GM10847 (cell line): ENCODE results near the gene STK40.

Experiments used
- POLR2A ChIP-seq: IDR thresholded peaks from 2 replicates; pipeline ENCODE4 v1.6.1; 2011; ENCODE audit not compliant: insufficient read length; ENCODE audit errors: extremely low read depth

The STK40 gene

GRCh38 chr1:36346741-36347370, 38.9 kb downstream of the STK40 start:
- no peak for TF ChIP-seq POLR2A

- no peak for TF ChIP-seq POLR2A
These were observed 40.4 kb downstream of the STK40 start for GRCh38 chr1:36345353-36345752.

DNA sequence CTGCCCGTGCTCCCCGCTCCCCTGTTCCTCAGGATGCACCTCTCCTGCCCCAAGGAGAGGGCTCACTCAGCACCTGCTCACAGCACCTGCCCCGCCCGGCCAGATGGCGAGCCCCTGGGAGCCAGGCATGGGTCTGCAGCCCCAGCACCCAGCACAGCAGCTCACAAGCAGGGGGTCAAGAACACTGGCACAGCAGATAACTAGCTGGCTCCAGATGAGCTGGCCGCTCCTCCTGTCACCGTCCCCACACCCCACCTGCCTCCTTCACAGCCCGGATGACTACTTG, 41.4 kb downstream of the STK40 start:
- TF ChIP-seq POLR2A = no peak

- no peak for TF ChIP-seq POLR2A
These were observed 41.9 kb downstream of the STK40 start for GRCh38 chr1:36343651-36344394.

GRCh38 chr1:36342426-36343185, 43.1 kb downstream of the STK40 start:
- TF ChIP-seq POLR2A = no peak

- no peak for TF ChIP-seq POLR2A
These were observed 44.0 kb downstream of the STK40 start for GRCh38 chr1:36341626-36342320.

- TF ChIP-seq POLR2A = no peak
These were observed 46.1 kb downstream of the STK40 start for GRCh38 chr1:36339615-36340014.

- TF ChIP-seq POLR2A = no peak
These were observed 46.5 kb downstream of the STK40 start for GRCh38 chr1:36339215-36339614.

- no peak for TF ChIP-seq POLR2A
These were observed 47.9 kb downstream of the STK40 start for GRCh38 chr1:36337830-36338229.

- TF ChIP-seq POLR2A = no peak
These were observed 54.8 kb downstream of the STK40 start for GRCh38 chr1:36330940-36331339.

GRCh38 chr1:36329817-36330216, 55.9 kb downstream of the STK40 start:
- no peak for TF ChIP-seq POLR2A

DNA sequence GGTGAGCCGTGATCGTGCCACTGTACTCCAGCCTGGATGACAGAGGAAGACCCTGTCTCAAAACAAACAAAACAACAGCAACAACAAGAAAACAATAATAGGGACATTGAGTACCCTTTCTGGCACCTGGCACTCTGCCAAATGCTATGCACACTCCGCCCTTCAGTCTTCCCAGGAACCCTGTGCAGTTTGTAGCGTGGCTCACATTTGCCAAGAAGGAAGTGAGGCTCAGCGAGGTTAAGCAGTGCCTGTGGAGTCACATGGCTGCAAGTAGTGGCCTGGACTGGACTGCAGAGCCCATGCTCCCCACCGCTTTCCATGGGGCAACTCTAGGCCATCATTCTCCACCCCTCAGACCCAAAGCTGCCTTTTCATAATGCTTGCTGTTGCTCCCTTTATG, 57.0 kb downstream of the STK40 start:
- TF ChIP-seq POLR2A = no peak

DNA sequence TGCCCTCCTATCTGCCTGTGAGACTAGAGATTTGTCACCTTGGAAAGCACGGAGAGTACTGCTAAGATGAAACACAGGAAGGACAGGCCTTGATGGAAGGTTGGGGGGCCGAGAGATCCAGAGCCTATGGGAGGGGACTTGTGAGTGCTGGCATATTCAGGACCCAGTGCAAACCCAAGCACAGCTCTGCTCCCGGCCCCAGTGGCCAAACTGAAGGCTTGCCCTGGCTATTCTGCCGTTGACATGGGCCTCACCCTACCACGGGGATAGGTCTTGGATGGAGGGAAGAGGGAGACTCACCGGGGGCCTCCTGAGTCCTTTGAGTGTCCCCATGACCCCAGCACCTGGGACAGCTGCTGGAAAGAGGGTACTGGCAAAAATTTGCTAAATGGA, 57.6 kb downstream of the STK40 start:
- TF ChIP-seq POLR2A = no peak

GRCh38 chr1:36327421-36328087, 58.2 kb downstream of the STK40 start:
- no peak for TF ChIP-seq POLR2A

DNA sequence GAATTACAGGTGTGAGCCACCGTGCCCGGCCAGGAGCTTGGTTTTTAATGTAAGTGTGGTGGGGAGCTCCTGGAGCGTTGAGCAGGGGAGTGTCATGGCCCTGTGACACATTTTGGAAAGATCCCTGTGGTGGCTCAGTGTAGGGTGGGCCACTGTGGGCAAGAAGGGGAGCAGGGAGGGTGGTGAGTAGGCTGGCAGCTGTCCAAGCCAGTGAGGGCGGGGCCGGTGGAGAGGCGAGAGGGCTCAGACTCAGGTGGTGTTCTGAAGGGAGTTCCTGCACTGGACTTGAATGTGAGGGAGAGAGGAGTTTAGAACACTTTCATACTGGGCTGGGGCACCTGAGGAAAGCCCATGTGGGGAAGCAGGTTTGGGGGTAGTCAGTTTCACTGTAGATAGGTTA, 59.2 kb downstream of the STK40 start:
- no peak for TF ChIP-seq POLR2A
